HG03520 (cell line): Measurements from ENCODE around the gene RNFT2.

Source experiments
- ATAC-seq: cut with Tn5 transposase; IDR thresholded peaks from one replicate; pipeline ENCODE4 v1.9.1; 2021; ENCODE audit warnings: mild to moderate bottlenecking, moderate library complexity; ENCODE audit not compliant: unreplicated experiment

Gene RNFT2

DNA sequence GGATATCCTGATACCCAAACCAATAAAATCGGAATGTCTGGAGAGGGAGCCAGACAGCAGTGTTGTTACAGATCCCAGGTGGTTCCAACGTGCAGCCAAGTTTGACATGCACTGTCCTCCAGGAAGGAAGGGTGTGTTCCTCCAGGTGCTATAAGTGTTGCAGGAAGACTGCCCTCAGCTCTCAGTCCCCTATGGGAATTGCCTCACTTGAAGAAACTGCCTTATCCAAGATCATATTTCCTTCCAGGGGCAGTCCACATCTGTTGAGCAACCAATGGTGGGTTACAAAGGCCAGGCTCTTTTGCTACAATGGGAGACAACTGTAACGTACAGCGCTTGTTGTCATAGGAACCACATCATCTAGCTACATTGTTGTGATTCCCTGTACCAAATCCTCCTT, 159.4 kb downstream of the RNFT2 start:
- ATAC-seq: no peak

GRCh38 chr12:116898669-116899068, 160.6 kb downstream of the RNFT2 start:
- no peak for ATAC-seq

DNA sequence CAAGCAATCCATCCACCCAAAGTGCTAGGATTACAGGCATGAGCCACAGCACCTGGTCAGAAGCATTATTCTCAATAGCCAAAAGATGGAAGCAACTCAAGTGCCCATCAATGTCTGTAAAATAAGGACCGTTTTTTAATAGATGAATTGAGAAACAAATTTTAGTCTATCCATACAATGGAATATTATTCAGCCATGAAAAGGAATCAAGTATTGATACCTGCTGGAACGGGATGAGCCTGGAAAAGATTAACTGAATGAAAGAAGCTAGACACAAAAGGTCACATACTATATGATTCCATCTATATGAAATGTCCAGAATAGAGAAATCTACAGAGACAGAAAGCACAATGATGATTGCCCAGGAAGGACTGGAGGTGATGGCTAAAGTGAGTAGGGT, 163.5 kb downstream of the RNFT2 start:
- no peak for ATAC-seq
